T-cell (primary cell): ENCODE measurements around the gene CLPTM1L. TPM values are rescaled to one million over a fixed set of nuclear protein-coding genes. Genes with fewer than 3 reads are reported as not detected.

ENCODE experiments used
- ATAC-seq, 4 experiments: fragments of 200-7000 bp in 3 of 4; fragments of 150-1000 bp in 1 of 4; cut with Tn5 transposase; replicated peaks in 1 of 4; 1 replicate in 3 of 4; 2 replicates in 1 of 4; pipeline ENCODE4 v1.10.0; 2021; ENCODE audit warnings: moderate library complexity in 3 of 4, mild to moderate bottlenecking in 2 of 4, moderate number of reproducible peaks in 1 of 4
- CTCF ChIA-PET, 2 donors: fragments of 300-600 bp; sonication (Branson Sonifier 250); formaldehyde crosslinking; loops; one replicate each; lab custom pipeline; 2022; ENCODE audit warnings: antibody characterized with exemption in 2 of 2; lab: Charles Lee
- POLR2A ChIA-PET, 2 donors: fragments of 300-600 bp; sonication (Branson Sonifier 250); formaldehyde crosslinking; loops; one replicate each; lab custom pipeline; 2022; ENCODE audit warnings: antibody characterized with exemption in 2 of 2; lab: Charles Lee
- DNase-seq, 35 experiments: peaks; one replicate each; pipeline versions ENCODE4 v3.0.0 to v3.0.0-alpha.2; 2013 to 2023
- H3K27ac ChIP-seq: one replicate; pipeline ENCODE4 v1.5.1; 2013; ENCODE audit warnings: low read length
- H3K27me3 ChIP-seq, 2 experiments: replicated peaks in 1 of 2; 1 replicate in 1 of 2; 2 replicates in 1 of 2; pipeline versions ENCODE4 v1.6.1 to v1.7.0; 2013; ENCODE audit warnings: low read length in 1 of 2, mixed read lengths in 1 of 2; ENCODE audit not compliant: control insufficient read depth in 2 of 2, insufficient read depth in 2 of 2; ENCODE audit errors: extremely low read depth in 1 of 2
- H3K36me3 ChIP-seq, 2 donors: 1 replicate in 1 of 2; 2 replicates in 1 of 2; pipeline versions ENCODE4 v1.6.1 to v1.7.0; 2013; ENCODE audit warnings: low read length in 1 of 2; ENCODE audit not compliant: control insufficient read depth in 2 of 2, insufficient read depth in 1 of 2; ENCODE audit errors: extremely low read depth in 1 of 2
- H3K4me1 ChIP-seq, 2 experiments: 1 replicate in 1 of 2; 2 replicates in 1 of 2; pipeline versions ENCODE4 v1.6.1 to v1.7.0; 2013; ENCODE audit warnings: low read length in 2 of 2, mixed read lengths in 1 of 2; ENCODE audit not compliant: insufficient read depth in 2 of 2, control insufficient read depth in 1 of 2; ENCODE audit errors: extremely low read depth in 1 of 2
- H3K4me3 ChIP-seq, 2 donors: 1 replicate in 1 of 2; 2 replicates in 1 of 2; pipeline versions ENCODE4 v1.5.1 to v1.7.0; 2013; ENCODE audit warnings: mild to moderate bottlenecking in 2 of 2, low read length in 1 of 2, moderate library complexity in 1 of 2; ENCODE audit not compliant: control insufficient read depth in 1 of 2; ENCODE audit errors: extremely low read depth in 1 of 2
- H3K9me3 ChIP-seq: 2 replicates; pipeline ENCODE4 v1.7.0; 2013
- H3K27ac Mint-ChIP-seq, 2 donors: one replicate each; pipeline ENCODE4 v1.8.0; 2020 to 2021; ENCODE audit warnings: mild to moderate bottlenecking in 2 of 2, mixed read lengths in 2 of 2
- H3K27me3 Mint-ChIP-seq, 2 donors: one replicate each; pipeline ENCODE4 v1.8.0; 2021 to 2022; ENCODE audit warnings: mixed read lengths in 2 of 2
- H3K36me3 Mint-ChIP-seq: one replicate; pipeline ENCODE4 v1.8.0; 2021; ENCODE audit warnings: mixed read lengths
- H3K4me1 Mint-ChIP-seq, 3 donors: one replicate each; pipeline ENCODE4 v1.8.0; 2020 to 2022; ENCODE audit warnings: mixed read lengths in 3 of 3, mild to moderate bottlenecking in 1 of 3
- H3K4me3 Mint-ChIP-seq, 3 donors: one replicate each; pipeline ENCODE4 v1.8.0; 2020 to 2022; ENCODE audit warnings: mild to moderate bottlenecking in 3 of 3, mixed read lengths in 3 of 3, moderate library complexity in 3 of 3
- H3K9me3 Mint-ChIP-seq, 3 donors: one replicate each; pipeline ENCODE4 v1.8.0; 2020 to 2022; ENCODE audit warnings: mixed read lengths in 3 of 3
- WGBS: methylation state at CpG from one replicate; pipeline ENCODE4 v1.1.5; 2013; ENCODE audit warnings: missing lambda C conversion rate; ENCODE audit not compliant: insufficient coverage; 5-methylcytosine and 5-hydroxymethylcytosine counted together
- total RNA-seq, 35 experiments: library from RNA in 6 of 35; stranded (reverse) in 6 of 35; fragments of 120-200 nt in 1 of 35; gene quantifications; one replicate each; pipeline versions ENCODE4 v1.2.1 to v1.2.4 and lab custom pipeline; 2013 to 2026

The CLPTM1L gene
- total RNA-seq, 5 donors from 2014 or later (not counting 1 experiment from before 2014, with no cell fraction given), result 70.9 to 91.0 (median 82.1) TPM

- Mint-ChIP-seq H3K36me3 (no peaks in the 10 kb centered on the region), H3K27ac (no peak overlapping the region), H3K4me1 (no peaks in the 10 kb centered on the region), H3K9me3 (no peaks in the 10 kb centered on the region), H3K27me3 (peaks cover 0 to 5% of the 10 kb centered on the region in 2 donors), H3K4me3 (no peak overlapping the region)
- Histone ChIP-seq H3K27me3 (peaks cover 0 to 15% of the 10 kb centered on the region in 2 experiments), H3K36me3 (no peaks in the 10 kb centered on the region), H3K9me3 (no peaks in the 10 kb centered on the region), H3K4me3 (no peak overlapping the region), H3K27ac (no peak overlapping the region), H3K4me1 (no peaks in the 10 kb centered on the region)
- ChIA-PET POLR2A (no interaction called here), CTCF (interaction anchor here in 1 of 2 donors (0.5 kb wide), 1 partner anchor 13 kb away, joined by 3 read pairs; no protein-coding TSS in a partner anchor)
- ATAC-seq (no peak), DNase-seq (no peak)
- 61% methylated on average over 4 of the region's 10 CpGs for WGBS
These were observed 7.6 kb upstream of the CLPTM1L start for GRCh38 chr5:1352231-1353219.

GRCh38 chr5:1351156-1351555 lies 6.3 kb upstream of the CLPTM1L start:
- POLR2A ChIA-PET, result no interaction called here
- 40% methylated on average over 1 of the region's 4 CpGs for WGBS

GRCh38 chr5:1349246-1349645 lies 4.3 kb upstream of the CLPTM1L start:
- Histone ChIP-seq H3K4me3 (no peak overlapping the region), H3K9me3 (no peaks in the 10 kb centered on the region), H3K27me3 (no peaks in the 10 kb centered on the region), H3K4me1 (peaks cover 4 to 14% of the 10 kb centered on the region in 2 experiments), H3K27ac (no peak overlapping the region), H3K36me3 (no peaks in the 10 kb centered on the region)
- DNase-seq, result no peak
- CTCF ChIA-PET, result no interaction called here
- 64% methylated on average over 3 of the region's 12 CpGs for WGBS
- H3K27ac Mint-ChIP-seq, result no peak overlapping the region
- H3K9me3 Mint-ChIP-seq, result no peaks in the 10 kb centered on the region
- no peaks in the 10 kb centered on the region for H3K27me3 Mint-ChIP-seq
- H3K4me1 Mint-ChIP-seq, result peaks cover 7 to 10% (median 8%) of the 10 kb centered on the region in 3 donors
- no peaks in the 10 kb centered on the region for H3K36me3 Mint-ChIP-seq
- no peak overlapping the region for H3K4me3 Mint-ChIP-seq
- POLR2A ChIA-PET, result no interaction called here
- no peak for ATAC-seq

More at GRCh38 chr5:1351156-1351555, 6.3 kb upstream of the CLPTM1L start:
- H3K27me3 ChIP-seq, result peaks cover 0 to 4% of the 10 kb centered on the region in 2 experiments
- no peak for ATAC-seq
- Mint-ChIP-seq H3K4me3 (no peak overlapping the region), H3K36me3 (no peaks in the 10 kb centered on the region), H3K4me1 (peaks cover 2 to 3% (median 3%) of the 10 kb centered on the region in 3 donors), H3K27me3 (no peaks in the 10 kb centered on the region), H3K27ac (no peak overlapping the region), H3K9me3 (no peaks in the 10 kb centered on the region)
- H3K27ac ChIP-seq, result no peak overlapping the region
- no peak overlapping the region for H3K4me3 ChIP-seq
- CTCF ChIA-PET, result no interaction called here
- no peak for DNase-seq
- peaks cover 0 to 2% of the 10 kb centered on the region in 2 experiments for H3K4me1 ChIP-seq
- no peaks in the 10 kb centered on the region for H3K9me3 ChIP-seq
- H3K36me3 ChIP-seq, result no peaks in the 10 kb centered on the region

GRCh38 chr5:1348986-1349245 lies 4.0 kb upstream of the CLPTM1L start:
- ChIA-PET CTCF (interaction anchor here in 1 of 2 donors (0.6 kb wide), 1 partner anchor 460 kb away, joined by 3 read pairs; no protein-coding TSS in a partner anchor), POLR2A (no interaction called here)
- Histone ChIP-seq H3K36me3 (no peaks in the 10 kb centered on the region), H3K4me1 (peaks cover 4 to 17% of the 10 kb centered on the region in 2 experiments), H3K27me3 (no peaks in the 10 kb centered on the region), H3K27ac (no peak overlapping the region), H3K4me3 (no peak overlapping the region), H3K9me3 (no peaks in the 10 kb centered on the region)
- WGBS, result no CpG with 5 or more reads among the region's 1 CpG
- no peak overlapping the region for H3K4me3 Mint-ChIP-seq
- H3K27ac Mint-ChIP-seq, result no peak overlapping the region
- no peak for ATAC-seq
- H3K4me1 Mint-ChIP-seq, result peaks cover 10 to 13% (median 12%) of the 10 kb centered on the region in 3 donors
- DNase-seq, result no peak
- H3K27me3 Mint-ChIP-seq, result no peaks in the 10 kb centered on the region
- no peaks in the 10 kb centered on the region for H3K9me3 Mint-ChIP-seq
- peaks cover 3% of the 10 kb centered on the region for H3K36me3 Mint-ChIP-seq

GRCh38 chr5:1347571-1347970 lies 2.7 kb upstream of the CLPTM1L start:
- Histone ChIP-seq H3K4me3 (no peak overlapping the region), H3K4me1 (peaks cover 11 to 30% of the 10 kb centered on the region in 2 experiments), H3K27ac (no peak overlapping the region), H3K9me3 (no peaks in the 10 kb centered on the region), H3K27me3 (no peaks in the 10 kb centered on the region), H3K36me3 (peaks cover 4 to 8% of the 10 kb centered on the region in 2 donors)
- H3K27me3 Mint-ChIP-seq, result no peaks in the 10 kb centered on the region
- peak overlapping the region in 1 of 3 donors; percentile 78 for H3K4me3 Mint-ChIP-seq
- DNase-seq (no peak), ATAC-seq (no peak)
- no CpG with 5 or more reads among the region's 10 CpGs for WGBS
- H3K4me1 Mint-ChIP-seq, result peaks cover 20 to 23% (median 22%) of the 10 kb centered on the region in 3 donors
- no peaks in the 10 kb centered on the region for H3K9me3 Mint-ChIP-seq
- H3K27ac Mint-ChIP-seq, result no peak overlapping the region
- POLR2A ChIA-PET, result no interaction called here
- H3K36me3 Mint-ChIP-seq, result peaks cover 8% of the 10 kb centered on the region
- CTCF ChIA-PET, result interaction anchor here in 1 of 2 donors (0.9 kb wide), 1 partner anchor 33 kb away, joined by 3 read pairs; no protein-coding TSS in a partner anchor

GRCh38 chr5:1346627-1347440 lies 1.9 kb upstream of the CLPTM1L start:
- no peak overlapping the region for H3K27ac ChIP-seq
- H3K36me3 Mint-ChIP-seq, result peaks cover 10% of the 10 kb centered on the region
- ATAC-seq (no peak), DNase-seq (no peak)
- 92% methylated on average over 17 of the region's 21 CpGs for WGBS
- peaks cover 8 to 16% of the 10 kb centered on the region in 2 donors for H3K36me3 ChIP-seq
- H3K4me3 Mint-ChIP-seq, result peak overlapping the region; percentile 45 to 78 (median 56)
- H3K4me1 Mint-ChIP-seq, result peaks cover 20 to 25% (median 24%) of the 10 kb centered on the region in 3 donors
- ChIA-PET POLR2A (no interaction called here), CTCF (interaction anchor here in 1 of 2 donors (0.9 to 1.4 kb wide), 2 partner anchors 33 kb away, joined by 3 read pairs; no protein-coding TSS in a partner anchor)
- H3K4me3 ChIP-seq, result no peak overlapping the region
- H3K9me3 ChIP-seq, result no peaks in the 10 kb centered on the region
- H3K4me1 ChIP-seq, result peaks cover 11 to 38% of the 10 kb centered on the region in 2 experiments
- no peaks in the 10 kb centered on the region for H3K27me3 ChIP-seq
- H3K27ac Mint-ChIP-seq, result no peak overlapping the region
- no peaks in the 10 kb centered on the region for H3K27me3 Mint-ChIP-seq
- H3K9me3 Mint-ChIP-seq, result no peaks in the 10 kb centered on the region
